HepG2 (cell line): Measurements from ENCODE around the gene PPFIA3. TPM values are rescaled to one million over a fixed set of nuclear protein-coding genes. Genes with fewer than 3 reads are reported as not detected.

Experiments used
- CEBPB ChIP-seq: IDR thresholded peaks from 2 replicates; pipeline ENCODE4 v1.6.1; 2011; ENCODE audit warnings: low read depth, low read length, improper control_type of control experiment, borderline replicate concordance
- CHCHD3 ChIP-seq: sonication (generic); formaldehyde crosslinking; IDR thresholded peaks from 2 replicates; pipeline ENCODE4 v1.8.0; 2022; ENCODE audit warnings: mild to moderate bottlenecking, missing genetic modification reagents, moderate library complexity
- GATAD2A ChIP-seq: IDR thresholded peaks from 2 replicates; pipeline ENCODE4 v1.6.1; 2016
- GLI4 ChIP-seq: sonication (generic); formaldehyde crosslinking; IDR thresholded peaks from 2 replicates; pipeline ENCODE4 v1.5.1; 2020; ENCODE audit warnings: missing genetic modification reagents, mild to moderate bottlenecking, moderate library complexity, borderline replicate concordance
- KAT2B ChIP-seq: fragments of 150-350 bp; IDR thresholded peaks from 2 replicates; pipeline ENCODE4 v1.6.1; 2014; ENCODE audit warnings: low read depth, low read length, borderline replicate concordance
- NONO ChIP-seq, 2 experiments: fragments of 450-650 bp in 1 of 2; sonication (generic) in 1 of 2; formaldehyde crosslinking in 1 of 2; IDR thresholded peaks in 1 of 2; conservative IDR thresholded peaks in 1 of 2; 2 replicates each; pipeline versions ENCODE4 v1.6.1 to v1.8.0; 2017 to 2022; ENCODE audit warnings: mild to moderate bottlenecking in 1 of 2, missing genetic modification reagents in 1 of 2, moderate library complexity in 1 of 2
- RBFOX2 ChIP-seq: fragments of 200-400 bp; formaldehyde crosslinking; IDR thresholded peaks from 2 replicates; pipeline ENCODE4 v1.6.1; 2017; ENCODE audit warnings: low read depth, mild to moderate bottlenecking, low read length
- RXRA ChIP-seq: sonication (generic); formaldehyde crosslinking; IDR thresholded peaks from 2 replicates; pipeline ENCODE4 v1.5.1; 2020; ENCODE audit warnings: missing genetic modification reagents
- ZNF572 ChIP-seq: sonication (generic); formaldehyde crosslinking; IDR thresholded peaks from 2 replicates; pipeline ENCODE4 v1.5.1; 2020; ENCODE audit warnings: mild to moderate bottlenecking, missing genetic modification reagents
- ZNF672 ChIP-seq: sonication (generic); formaldehyde crosslinking; IDR thresholded peaks from 2 replicates; pipeline ENCODE4 v1.8.1; 2022; ENCODE audit warnings: missing genetic modification reagents
- polyA plus RNA-seq, 8 experiments: library from polyadenylated mRNA; depleted of rRNA in 3 of 8; stranded (reverse) in 7 of 8; unstranded in 1 of 8; fragments of >200 nt; fragmentation: Illumina TruSeq in 4 of 8; extraction: Trizol in 4 of 8; gene quantifications; 2 replicates each; pipeline versions ENCODE4 v1.2.1 to v1.2.3, GENCODE V29; 2011 to 2016; ENCODE audit warnings: low read depth in 4 of 8, missing spikeins in 1 of 8, mixed read lengths in 1 of 8; ENCODE audit not compliant: insufficient read depth in 1 of 8
- total RNA-seq, 5 experiments: library from RNA; depleted of rRNA; stranded (reverse); fragments of >200 nt; fragmentation: Illumina TruSeq; extraction: Trizol; gene quantifications; 2 replicates each; pipeline ENCODE4 v1.2.3, GENCODE V29; 2016; ENCODE audit warnings: low read depth in 1 of 5
- TF ChIP-seq, protein P1 (sequence below): sonication (generic); formaldehyde crosslinking; IDR thresholded peaks from 2 replicates; pipeline ENCODE4 v1.4.0; 2020; ENCODE audit warnings: missing genetic modification reagents, borderline replicate concordance
- TF ChIP-seq, protein P2 (sequence below): sonication (generic); formaldehyde crosslinking; IDR thresholded peaks from 2 replicates; pipeline ENCODE4 v1.5.0; 2020; ENCODE audit warnings: mild to moderate bottlenecking, missing genetic modification reagents
- TF ChIP-seq, protein P3 (sequence below): sonication (generic); formaldehyde crosslinking; IDR thresholded peaks from 2 replicates; pipeline ENCODE4 v1.4.0; 2020; ENCODE audit warnings: missing genetic modification reagents

The PPFIA3 gene
- total and polyA plus RNA-seq, 2 of the 13 experiments (the other 11 are each of a cell fraction or from before 2014, with no cell fraction given): 6.7 to 8.6 TPM

- no peak for TF ChIP-seq CHCHD3 (CRISPR knock-in tag)
- TF ChIP-seq CEBPB: peak; percentile 53
- TF ChIP-seq, protein P1, sequence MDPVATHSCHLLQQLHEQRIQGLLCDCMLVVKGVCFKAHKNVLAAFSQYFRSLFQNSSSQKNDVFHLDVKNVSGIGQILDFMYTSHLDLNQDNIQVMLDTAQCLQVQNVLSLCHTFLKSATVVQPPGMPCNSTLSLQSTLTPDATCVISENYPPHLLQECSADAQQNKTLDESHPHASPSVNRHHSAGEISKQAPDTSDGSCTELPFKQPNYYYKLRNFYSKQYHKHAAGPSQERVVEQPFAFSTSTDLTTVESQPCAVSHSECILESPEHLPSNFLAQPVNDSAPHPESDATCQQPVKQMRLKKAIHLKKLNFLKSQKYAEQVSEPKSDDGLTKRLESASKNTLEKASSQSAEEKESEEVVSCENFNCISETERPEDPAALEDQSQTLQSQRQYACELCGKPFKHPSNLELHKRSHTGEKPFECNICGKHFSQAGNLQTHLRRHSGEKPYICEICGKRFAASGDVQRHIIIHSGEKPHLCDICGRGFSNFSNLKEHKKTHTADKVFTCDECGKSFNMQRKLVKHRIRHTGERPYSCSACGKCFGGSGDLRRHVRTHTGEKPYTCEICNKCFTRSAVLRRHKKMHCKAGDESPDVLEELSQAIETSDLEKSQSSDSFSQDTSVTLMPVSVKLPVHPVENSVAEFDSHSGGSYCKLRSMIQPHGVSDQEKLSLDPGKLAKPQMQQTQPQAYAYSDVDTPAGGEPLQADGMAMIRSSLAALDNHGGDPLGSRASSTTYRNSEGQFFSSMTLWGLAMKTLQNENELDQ (CRISPR knock-in tag): no peak
- TF ChIP-seq, protein P2, sequence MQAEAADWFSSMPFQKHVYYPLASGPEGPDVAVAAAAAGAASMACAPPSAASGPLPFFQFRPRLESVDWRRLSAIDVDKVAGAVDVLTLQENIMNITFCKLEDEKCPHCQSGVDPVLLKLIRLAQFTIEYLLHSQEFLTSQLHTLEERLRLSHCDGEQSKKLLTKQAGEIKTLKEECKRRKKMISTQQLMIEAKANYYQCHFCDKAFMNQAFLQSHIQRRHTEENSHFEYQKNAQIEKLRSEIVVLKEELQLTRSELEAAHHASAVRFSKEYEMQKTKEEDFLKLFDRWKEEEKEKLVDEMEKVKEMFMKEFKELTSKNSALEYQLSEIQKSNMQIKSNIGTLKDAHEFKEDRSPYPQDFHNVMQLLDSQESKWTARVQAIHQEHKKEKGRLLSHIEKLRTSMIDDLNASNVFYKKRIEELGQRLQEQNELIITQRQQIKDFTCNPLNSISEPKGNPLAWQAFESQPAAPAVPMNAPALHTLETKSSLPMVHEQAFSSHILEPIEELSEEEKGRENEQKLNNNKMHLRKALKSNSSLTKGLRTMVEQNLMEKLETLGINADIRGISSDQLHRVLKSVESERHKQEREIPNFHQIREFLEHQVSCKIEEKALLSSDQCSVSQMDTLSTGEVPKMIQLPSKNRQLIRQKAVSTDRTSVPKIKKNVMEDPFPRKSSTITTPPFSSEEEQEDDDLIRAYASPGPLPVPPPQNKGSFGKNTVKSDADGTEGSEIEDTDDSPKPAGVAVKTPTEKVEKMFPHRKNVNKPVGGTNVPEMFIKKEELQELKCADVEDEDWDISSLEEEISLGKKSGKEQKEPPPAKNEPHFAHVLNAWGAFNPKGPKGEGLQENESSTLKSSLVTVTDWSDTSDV (CRISPR knock-in tag): 0 out of 2 replicates have a peak, but pooled peaks have one; percentile 36
- TF ChIP-seq ZNF572 (CRISPR knock-in tag): peak; percentile 62; the same call in 1 of the 2 replicates
- TF ChIP-seq NONO (IDR thresholded peaks at IDR 0.05): no peak
- TF ChIP-seq NONO (CRISPR knock-in tag; conservative IDR thresholded peaks at IDR 0.05): no peak; the same call in 1 of the 2 replicates
- TF ChIP-seq, protein P3, sequence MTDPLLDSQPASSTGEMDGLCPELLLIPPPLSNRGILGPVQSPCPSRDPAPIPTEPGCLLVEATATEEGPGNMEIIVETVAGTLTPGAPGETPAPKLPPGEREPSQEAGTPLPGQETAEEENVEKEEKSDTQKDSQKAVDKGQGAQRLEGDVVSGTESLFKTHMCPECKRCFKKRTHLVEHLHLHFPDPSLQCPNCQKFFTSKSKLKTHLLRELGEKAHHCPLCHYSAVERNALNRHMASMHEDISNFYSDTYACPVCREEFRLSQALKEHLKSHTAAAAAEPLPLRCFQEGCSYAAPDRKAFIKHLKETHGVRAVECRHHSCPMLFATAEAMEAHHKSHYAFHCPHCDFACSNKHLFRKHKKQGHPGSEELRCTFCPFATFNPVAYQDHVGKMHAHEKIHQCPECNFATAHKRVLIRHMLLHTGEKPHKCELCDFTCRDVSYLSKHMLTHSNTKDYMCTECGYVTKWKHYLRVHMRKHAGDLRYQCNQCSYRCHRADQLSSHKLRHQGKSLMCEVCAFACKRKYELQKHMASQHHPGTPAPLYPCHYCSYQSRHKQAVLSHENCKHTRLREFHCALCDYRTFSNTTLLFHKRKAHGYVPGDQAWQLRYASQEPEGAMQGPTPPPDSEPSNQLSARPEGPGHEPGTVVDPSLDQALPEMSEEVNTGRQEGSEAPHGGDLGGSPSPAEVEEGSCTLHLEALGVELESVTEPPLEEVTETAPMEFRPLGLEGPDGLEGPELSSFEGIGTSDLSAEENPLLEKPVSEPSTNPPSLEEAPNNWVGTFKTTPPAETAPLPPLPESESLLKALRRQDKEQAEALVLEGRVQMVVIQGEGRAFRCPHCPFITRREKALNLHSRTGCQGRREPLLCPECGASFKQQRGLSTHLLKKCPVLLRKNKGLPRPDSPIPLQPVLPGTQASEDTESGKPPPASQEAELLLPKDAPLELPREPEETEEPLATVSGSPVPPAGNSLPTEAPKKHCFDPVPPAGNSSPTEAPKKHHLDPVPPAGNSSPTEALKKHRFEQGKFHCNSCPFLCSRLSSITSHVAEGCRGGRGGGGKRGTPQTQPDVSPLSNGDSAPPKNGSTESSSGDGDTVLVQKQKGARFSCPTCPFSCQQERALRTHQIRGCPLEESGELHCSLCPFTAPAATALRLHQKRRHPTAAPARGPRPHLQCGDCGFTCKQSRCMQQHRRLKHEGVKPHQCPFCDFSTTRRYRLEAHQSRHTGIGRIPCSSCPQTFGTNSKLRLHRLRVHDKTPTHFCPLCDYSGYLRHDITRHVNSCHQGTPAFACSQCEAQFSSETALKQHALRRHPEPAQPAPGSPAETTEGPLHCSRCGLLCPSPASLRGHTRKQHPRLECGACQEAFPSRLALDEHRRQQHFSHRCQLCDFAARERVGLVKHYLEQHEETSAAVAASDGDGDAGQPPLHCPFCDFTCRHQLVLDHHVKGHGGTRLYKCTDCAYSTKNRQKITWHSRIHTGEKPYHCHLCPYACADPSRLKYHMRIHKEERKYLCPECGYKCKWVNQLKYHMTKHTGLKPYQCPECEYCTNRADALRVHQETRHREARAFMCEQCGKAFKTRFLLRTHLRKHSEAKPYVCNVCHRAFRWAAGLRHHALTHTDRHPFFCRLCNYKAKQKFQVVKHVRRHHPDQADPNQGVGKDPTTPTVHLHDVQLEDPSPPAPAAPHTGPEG (CRISPR knock-in tag): no peak; the same call in 1 of the 2 replicates
- peak; percentile 64 for TF ChIP-seq GATAD2A (CRISPR knock-in tag)
- TF ChIP-seq ZNF672 (CRISPR knock-in tag): no peak
- peak; percentile 44; the same call in 1 of the 2 replicates for TF ChIP-seq GLI4
- TF ChIP-seq KAT2B: no peak
- no peak for TF ChIP-seq RXRA
- TF ChIP-seq RBFOX2: peak; percentile 24; the same call in 1 of the 2 replicates
These were observed 5.3 kb upstream of the PPFIA3 start, which contains the start of gene LIN7B (continued) for GRCh38 chr19:49113762-49114629.
